ENCODE measurements around the gene DLEC1. TPM values are rescaled to one million over a fixed set of nuclear protein-coding genes. Genes with fewer than 3 reads are reported as not detected.

Gene DLEC1
- total and polyA plus RNA-seq, 7 donors: 0.01 to 0.09 (median 0.05) TPM; not detected in 2

DNA sequence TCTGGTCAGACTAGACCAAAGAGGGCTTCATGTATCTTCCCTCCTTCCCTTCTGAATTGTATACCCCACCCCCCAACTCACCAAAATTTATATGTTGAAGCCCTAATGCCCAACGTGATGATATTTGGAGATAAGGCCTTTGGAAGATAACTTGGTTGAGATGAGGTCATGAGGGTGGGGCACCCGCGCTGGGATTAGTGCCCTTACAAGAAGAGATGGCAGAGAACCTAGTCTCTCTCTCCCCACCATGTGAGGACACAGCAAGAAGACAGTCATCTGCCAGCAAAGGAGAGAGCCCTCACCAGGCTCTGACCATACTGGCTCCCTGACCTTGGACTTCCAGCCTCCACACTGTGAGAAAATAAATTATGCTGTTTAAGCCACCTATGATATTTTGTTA is 23.0 kb upstream of the DLEC1 start:
- Histone ChIP-seq H3K27ac (no peak overlapping the region), H3K4me1 (no peaks in the 10 kb centered on the region), H3K4me3 (no peak overlapping the region), H3K36me3 (ENCODE audit: insufficient read depth in 1 of 2, low read depth in 1 of 2) (peaks cover 0 to 37% of the 10 kb centered on the region in 2 donors), H3K27me3 (ENCODE audit: insufficient read depth in 3 of 3, low read length in 2 of 3) (no peaks in the 10 kb centered on the region), H3K9me3 (no peaks in the 10 kb centered on the region)
- ATAC-seq (no peak), DNase-seq (no peak)
- intact Hi-C loops (cut with DNase I): no loop called here
- WGBS, 3 donors: 89 to 94% (median 92%) methylated on average over 3 of the region's 3 CpGs
- TF ChIP-seq CTCF (IDR thresholded peaks at IDR 0.05): no peak

GRCh38 chr3:38016410-38016809 is 22.6 kb upstream of the DLEC1 start:
- DNase-seq (peak in 1 of 2 donors; percentile 36), ATAC-seq (no peak)
- Histone ChIP-seq H3K4me1 (no peaks in the 10 kb centered on the region), H3K4me3 (no peak overlapping the region), H3K9me3 (no peaks in the 10 kb centered on the region), H3K36me3 (ENCODE audit: insufficient read depth in 1 of 2, low read depth in 1 of 2) (peaks cover 0 to 37% of the 10 kb centered on the region in 2 donors), H3K27me3 (ENCODE audit: insufficient read depth in 3 of 3, low read length in 2 of 3) (no peaks in the 10 kb centered on the region), H3K27ac (no peak overlapping the region)
- intact Hi-C loops (cut with DNase I): no loop called here
- 98 to 99% (median 98%) methylated on average over 13 of the region's 13 CpGs for WGBS, 3 donors
- no peak for TF ChIP-seq CTCF (IDR thresholded peaks at IDR 0.05)

DNA sequence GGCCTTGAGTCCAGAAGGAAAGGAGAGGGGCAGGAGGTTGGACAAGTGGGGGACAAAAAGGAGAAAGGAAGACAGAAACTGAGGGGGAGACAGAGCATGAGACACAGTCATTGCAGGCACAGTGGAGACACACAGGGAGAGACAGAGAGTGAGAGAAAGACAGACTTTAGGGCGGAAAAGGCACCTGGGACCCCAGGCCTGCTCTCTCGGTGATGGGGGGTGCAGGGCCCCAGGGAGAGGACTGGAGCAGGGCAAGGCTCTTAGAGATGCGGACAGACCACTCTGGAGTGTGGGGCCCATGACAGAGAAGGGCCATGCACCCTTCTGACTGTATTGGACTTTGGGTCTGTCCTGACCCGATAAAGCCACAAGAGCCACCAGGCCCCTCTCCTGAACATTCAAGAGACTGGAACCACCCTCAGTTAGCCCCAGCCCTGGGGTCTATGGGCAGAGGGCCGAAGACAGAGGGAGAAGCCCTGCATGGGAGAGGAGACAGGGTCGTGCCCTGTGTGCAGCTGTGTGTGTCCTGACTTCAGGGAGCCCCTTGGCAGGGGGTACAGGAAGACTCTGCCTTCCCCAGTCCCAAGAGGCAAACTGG is 22.1 kb upstream of the DLEC1 start:
- Histone ChIP-seq H3K27me3 (ENCODE audit: insufficient read depth in 3 of 3, low read length in 2 of 3) (no peaks in the 10 kb centered on the region), H3K9me3 (no peaks in the 10 kb centered on the region), H3K36me3 (ENCODE audit: insufficient read depth in 1 of 2, low read depth in 1 of 2) (peaks cover 0 to 37% of the 10 kb centered on the region in 2 donors), H3K4me1 (no peaks in the 10 kb centered on the region), H3K4me3 (no peak overlapping the region), H3K27ac (no peak overlapping the region)
- no peak for DNase-seq
- WGBS, 3 donors: 78 to 88% (median 78%) methylated on average over 6 of the region's 6 CpGs
- intact Hi-C loops (cut with DNase I): no loop called here
- ATAC-seq: no peak
- no peak for TF ChIP-seq CTCF (IDR thresholded peaks at IDR 0.05)

- WGBS, 3 donors: 82 to 92% (median 83%) methylated on average over 9 of the region's 9 CpGs
- H3K27me3 ChIP-seq (ENCODE audit: insufficient read depth in 3 of 3, low read length in 2 of 3): no peaks in the 10 kb centered on the region
- ATAC-seq (no peak), DNase-seq (peak in 1 of 2 donors; percentile 53)
- no peak overlapping the region for H3K4me3 ChIP-seq
- no peak overlapping the region for H3K27ac ChIP-seq
- no peak for TF ChIP-seq CTCF (IDR thresholded peaks at IDR 0.05)
- H3K36me3 ChIP-seq (ENCODE audit: insufficient read depth in 1 of 2, low read depth in 1 of 2): peaks cover 0 to 37% of the 10 kb centered on the region in 2 donors
- no peaks in the 10 kb centered on the region for H3K9me3 ChIP-seq
- H3K4me1 ChIP-seq: no peaks in the 10 kb centered on the region
- intact Hi-C loops (cut with DNase I): no loop called here
These were observed 21.3 kb upstream of the DLEC1 start for GRCh38 chr3:38017445-38018295.

All from psoas muscle (tissue), 8 donors.